T-helper 1 cell treated with Interleukin-12 subunit alpha and Interleukin-12 subunit beta and Interleukin-4 antibody, amounts not matched to agents 30 μg/mL and 1 μg/mL, for 36 hours (primary cell): ENCODE measurements around the gene RNF25.

ENCODE experiments used
- H3K27ac Mint-ChIP-seq: one replicate; pipeline ENCODE4 v1.8.0; 2021; ENCODE audit warnings: mild to moderate bottlenecking, mixed read lengths
- H3K27me3 Mint-ChIP-seq: one replicate; pipeline ENCODE4 v1.8.0; 2021; ENCODE audit warnings: low read depth, mixed read lengths
- H3K36me3 Mint-ChIP-seq: one replicate; pipeline ENCODE4 v1.8.0; 2021; ENCODE audit warnings: low read depth, mixed read lengths
- H3K4me1 Mint-ChIP-seq: one replicate; pipeline ENCODE4 v1.8.0; 2021; ENCODE audit warnings: low read depth, mixed read lengths
- H3K4me3 Mint-ChIP-seq: one replicate; pipeline ENCODE4 v1.8.0; 2021; ENCODE audit warnings: mild to moderate bottlenecking, moderate library complexity, mixed read lengths
- H3K9me3 Mint-ChIP-seq: one replicate; pipeline ENCODE4 v1.8.0; 2021; ENCODE audit warnings: mixed read lengths

RNF25 gene

DNA sequence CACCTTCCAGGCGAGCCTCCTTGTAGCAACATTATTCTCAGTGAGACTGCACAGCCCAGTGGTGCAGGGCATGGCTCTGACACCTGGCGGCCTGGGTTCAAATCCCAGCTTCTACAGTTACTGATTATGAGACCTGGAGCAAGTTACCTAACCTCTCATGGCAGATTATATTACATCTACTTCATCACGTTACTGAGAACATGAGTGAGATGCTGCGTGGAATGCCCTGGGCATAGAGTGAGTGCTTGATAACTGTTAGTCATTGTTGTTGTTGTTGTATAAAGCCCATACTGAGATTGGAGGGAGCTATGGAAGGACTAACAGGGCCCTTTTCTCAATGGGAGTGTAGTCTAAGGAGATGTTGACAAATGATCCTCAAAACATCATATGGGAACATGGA, 45.4 kb downstream of the RNF25 start:
- H3K27ac Mint-ChIP-seq, result no peak overlapping the region
- H3K4me3 Mint-ChIP-seq, result no peak overlapping the region
- H3K27me3 Mint-ChIP-seq, result no peaks in the 10 kb centered on the region
- no peaks in the 10 kb centered on the region for H3K4me1 Mint-ChIP-seq
- H3K36me3 Mint-ChIP-seq, result no peaks in the 10 kb centered on the region
- H3K9me3 Mint-ChIP-seq, result no peaks in the 10 kb centered on the region

DNA sequence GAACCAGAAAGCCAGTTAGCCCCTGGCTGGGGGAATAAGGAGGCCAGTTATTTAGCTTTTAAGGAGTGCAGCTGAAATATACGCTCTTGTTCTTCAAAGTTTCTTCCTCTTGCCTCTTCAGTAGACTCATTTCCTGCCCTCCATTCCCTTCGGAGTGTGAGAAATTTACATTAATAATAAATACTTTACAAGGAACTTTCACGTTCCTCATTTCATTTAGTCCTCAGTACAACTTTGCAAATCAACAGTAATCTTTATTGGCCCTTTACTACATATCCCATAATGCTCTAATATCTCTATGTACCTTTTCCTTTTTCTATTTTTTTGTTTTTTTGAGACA, 48.5 kb downstream of the RNF25 start:
- no peaks in the 10 kb centered on the region for H3K4me1 Mint-ChIP-seq
- no peaks in the 10 kb centered on the region for H3K36me3 Mint-ChIP-seq
- H3K9me3 Mint-ChIP-seq, result no peaks in the 10 kb centered on the region
- no peaks in the 10 kb centered on the region for H3K27me3 Mint-ChIP-seq
- H3K27ac Mint-ChIP-seq, result no peak overlapping the region
- no peak overlapping the region for H3K4me3 Mint-ChIP-seq

DNA sequence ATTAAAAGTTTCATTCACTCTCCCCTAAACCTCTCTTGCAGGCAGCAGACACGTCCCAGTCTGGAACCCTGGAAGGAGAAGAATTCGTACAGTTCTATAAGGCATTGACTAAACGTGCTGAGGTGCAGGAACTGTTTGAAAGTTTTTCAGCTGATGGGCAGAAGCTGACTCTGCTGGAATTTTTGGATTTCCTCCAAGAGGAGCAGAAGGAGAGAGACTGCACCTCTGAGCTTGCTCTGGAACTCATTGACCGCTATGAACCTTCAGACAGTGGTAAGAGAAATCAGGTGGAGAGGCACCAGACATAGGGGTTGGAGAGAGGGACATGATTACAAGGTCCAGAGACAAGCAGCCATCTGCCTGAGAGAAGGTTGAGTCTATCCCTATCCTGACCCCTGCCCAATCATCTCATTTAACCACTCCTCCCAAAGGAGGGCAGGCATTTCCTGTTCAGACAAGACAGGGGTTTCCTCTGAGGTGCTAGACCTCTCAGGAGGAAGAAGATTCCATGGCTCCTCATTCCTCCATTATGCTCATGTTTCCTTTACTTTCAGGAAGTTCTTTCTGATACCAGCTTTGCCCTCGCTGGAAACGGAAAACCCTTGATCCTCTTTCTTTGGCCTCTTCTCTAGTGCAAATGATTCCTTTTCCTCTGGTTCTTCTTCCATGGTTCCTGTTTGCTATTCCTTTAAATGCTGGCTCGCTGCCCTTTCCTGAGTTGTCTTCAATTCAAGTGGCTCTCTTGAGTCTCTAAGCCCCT, 49.0 kb downstream of the RNF25 start:
- Mint-ChIP-seq H3K9me3 (no peaks in the 10 kb centered on the region), H3K27me3 (no peaks in the 10 kb centered on the region), H3K36me3 (no peaks in the 10 kb centered on the region), H3K4me1 (no peaks in the 10 kb centered on the region), H3K27ac (no peak overlapping the region), H3K4me3 (no peak overlapping the region)

DNA sequence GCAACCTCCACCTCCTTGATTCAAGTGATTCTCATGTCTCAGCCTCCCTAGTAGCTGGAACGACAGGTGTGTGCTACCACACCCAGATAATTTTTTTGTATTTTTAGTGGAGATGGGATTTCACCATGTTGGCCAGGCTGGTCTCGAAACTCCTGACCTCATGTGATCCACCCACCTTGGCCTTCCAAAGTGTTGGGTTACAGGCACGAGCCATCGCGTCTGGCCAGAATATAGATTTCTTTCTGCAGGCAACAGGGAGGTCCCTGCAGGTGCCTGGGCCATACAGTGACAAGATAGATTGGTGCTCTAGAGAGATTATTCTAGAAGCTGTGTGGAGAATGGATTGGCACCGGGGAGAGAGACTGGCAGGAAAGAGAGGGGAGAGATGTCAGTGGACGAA, 50.8 kb downstream of the RNF25 start:
- Mint-ChIP-seq H3K27me3 (no peaks in the 10 kb centered on the region), H3K4me1 (no peaks in the 10 kb centered on the region), H3K9me3 (no peaks in the 10 kb centered on the region), H3K36me3 (no peaks in the 10 kb centered on the region), H3K27ac (no peak overlapping the region), H3K4me3 (no peak overlapping the region)

DNA sequence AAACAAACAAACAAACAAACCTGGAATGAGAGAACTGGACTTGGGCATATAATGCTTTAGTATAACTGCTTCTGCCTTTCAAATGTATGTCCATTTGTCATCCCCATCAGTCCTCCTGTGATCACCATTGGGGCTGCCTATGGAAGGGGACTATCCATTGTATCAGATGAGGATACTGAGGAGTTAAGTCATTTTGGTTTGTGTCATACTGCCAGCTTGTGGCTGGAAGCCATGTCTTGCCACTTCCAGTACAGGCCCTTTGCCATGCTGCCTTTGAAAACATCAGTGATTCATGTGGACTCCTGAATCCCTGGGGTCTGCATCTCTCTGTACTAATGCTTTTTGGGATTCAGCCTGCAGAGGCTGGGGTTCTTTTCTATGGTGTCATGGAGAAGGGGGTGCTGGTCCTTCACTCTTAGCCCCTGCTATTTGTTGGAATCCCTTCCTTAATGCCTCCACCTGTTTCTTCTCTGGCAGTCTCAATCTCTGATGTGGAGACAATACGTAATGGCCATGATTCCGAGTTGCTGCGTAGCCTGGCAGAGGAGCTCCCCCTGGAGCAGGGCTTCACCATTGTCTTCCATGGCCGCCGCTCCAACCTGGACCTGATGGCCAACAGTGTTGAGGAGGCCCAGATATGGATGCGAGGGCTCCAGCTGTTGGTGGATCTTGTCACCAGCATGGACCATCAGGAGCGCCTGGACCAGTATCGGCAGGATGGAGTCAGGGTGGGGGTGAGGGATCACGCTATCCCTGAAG, 53.5 kb downstream of the RNF25 start:
- no peak overlapping the region for H3K27ac Mint-ChIP-seq
- no peak overlapping the region for H3K4me3 Mint-ChIP-seq
- no peaks in the 10 kb centered on the region for H3K4me1 Mint-ChIP-seq
- H3K36me3 Mint-ChIP-seq, result no peaks in the 10 kb centered on the region
- no peaks in the 10 kb centered on the region for H3K9me3 Mint-ChIP-seq
- H3K27me3 Mint-ChIP-seq, result no peaks in the 10 kb centered on the region

DNA sequence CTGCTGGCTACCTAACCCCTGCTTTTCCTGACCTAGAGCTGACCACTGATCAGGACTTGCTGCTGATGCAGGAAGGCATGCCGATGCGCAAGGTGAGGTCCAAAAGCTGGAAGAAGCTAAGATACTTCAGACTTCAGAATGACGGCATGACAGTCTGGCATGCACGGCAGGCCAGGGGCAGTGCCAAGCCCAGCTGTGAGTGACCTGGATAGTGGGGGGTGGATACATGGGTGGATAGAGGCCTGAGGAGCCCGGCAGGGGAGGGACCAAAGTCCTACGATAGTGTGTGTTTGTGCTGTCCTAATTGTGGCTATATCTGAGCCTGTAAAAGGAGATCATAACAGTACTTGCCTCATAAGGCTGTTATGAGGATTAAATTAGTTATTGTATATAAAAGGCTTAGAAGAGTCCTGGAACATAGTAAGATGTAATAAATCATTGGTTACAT, 55.9 kb downstream of the RNF25 start:
- H3K9me3 Mint-ChIP-seq, result no peaks in the 10 kb centered on the region
- no peaks in the 10 kb centered on the region for H3K4me1 Mint-ChIP-seq
- no peak overlapping the region for H3K4me3 Mint-ChIP-seq
- no peaks in the 10 kb centered on the region for H3K27me3 Mint-ChIP-seq
- H3K36me3 Mint-ChIP-seq, result no peaks in the 10 kb centered on the region
- no peak overlapping the region for H3K27ac Mint-ChIP-seq
